ENCODE data around the gene PCIF1.
"Not testable (repeated sequence)": the region's sequence is repeated elsewhere in the genome, so short reads cannot be mapped to it uniquely, and the experiment has no call there.

Gene PCIF1

DNA sequence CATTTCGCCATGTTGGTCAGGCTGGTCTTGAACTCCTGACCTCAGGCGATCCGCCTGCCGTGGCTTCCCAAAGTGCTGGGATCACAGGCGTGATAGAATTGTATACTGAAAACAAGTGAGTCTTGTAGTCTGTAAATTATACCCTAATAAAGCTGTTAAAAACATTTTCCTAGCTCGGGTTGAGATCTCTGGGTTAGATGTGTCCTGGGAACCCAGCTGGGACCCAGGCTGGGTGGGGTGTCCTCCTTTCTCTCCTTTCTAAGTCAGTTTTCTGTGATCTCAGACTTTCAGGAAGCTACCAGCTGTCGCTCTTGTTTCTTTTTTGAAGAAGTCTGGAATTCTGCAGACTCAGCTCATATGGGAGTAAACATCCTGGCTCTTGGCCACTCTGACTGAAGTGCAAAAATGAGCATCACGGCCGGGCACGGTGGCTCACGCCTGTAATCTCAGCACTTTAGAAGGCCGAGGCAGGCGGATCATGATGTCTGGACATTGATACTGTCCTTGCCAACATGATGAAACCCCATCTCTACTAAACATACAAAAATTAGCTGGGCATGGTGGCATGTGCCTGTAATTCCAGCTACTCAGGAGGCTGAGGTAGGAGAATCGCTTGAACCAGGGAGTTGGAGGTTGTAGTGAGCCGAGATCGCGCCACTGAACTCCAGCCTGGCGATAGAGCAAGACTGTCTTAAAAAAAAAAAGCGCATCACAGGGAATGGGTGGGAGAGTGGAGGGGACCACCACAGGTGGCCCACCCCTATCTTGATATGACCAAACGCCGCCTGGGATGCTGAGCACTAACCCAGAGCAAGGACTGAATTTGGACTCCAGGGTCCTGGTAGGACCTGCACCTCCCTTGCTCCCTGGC is 9.9 kb upstream of the PCIF1 start:
- no peak for FAIRE-seq

DNA sequence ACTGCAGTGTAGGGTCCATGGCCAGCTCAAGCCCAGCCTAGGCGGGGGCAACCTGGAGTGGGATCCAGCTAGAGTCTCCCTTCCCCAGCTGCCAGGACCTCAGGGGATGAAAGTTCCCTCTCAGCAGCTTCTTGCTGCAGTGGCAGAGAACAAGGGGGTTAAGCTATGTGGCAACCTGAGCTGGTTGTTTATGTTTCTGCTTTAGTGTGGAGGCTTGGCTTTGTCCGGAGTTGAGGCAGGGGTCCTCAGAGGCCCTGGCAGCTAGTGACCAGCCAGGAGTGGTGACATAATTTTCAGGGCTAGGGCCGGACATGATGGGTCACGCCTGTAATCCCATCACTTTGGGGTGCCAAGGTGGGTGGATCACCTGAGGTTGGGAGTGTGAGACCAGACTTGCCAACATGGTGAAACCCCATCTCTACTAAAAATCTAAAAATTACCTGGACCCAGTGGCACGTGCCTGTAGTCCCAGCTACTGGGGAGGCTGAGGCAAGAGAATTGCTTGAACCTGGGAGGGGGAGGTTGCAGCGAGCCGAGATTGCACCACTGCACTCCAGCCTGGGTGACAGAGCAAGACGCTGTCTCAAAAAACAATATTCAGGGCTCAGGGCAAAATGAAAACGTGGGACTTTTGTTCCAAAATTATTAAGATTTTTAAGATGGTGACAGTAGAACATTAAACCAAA is 8.5 kb upstream of the PCIF1 start:
- no peak for FAIRE-seq

DNA sequence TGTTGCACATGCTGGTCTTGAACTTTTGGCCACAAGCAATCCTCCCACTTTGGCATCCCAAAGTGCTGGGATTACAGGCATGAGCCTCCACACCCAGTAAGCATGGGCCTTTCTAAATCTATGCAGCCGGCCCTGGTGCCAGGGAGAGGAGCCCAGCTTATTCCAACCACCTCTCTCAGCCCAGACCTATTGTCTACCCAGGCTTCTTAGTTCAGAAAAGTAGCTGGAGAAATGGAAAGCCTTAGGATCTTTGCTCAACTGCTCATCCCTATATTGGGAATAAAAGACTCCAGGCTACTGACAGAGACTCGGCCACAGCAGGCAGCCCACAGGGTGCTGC is 7.8 kb upstream of the PCIF1 start:
- FAIRE-seq, result no peak

DNA sequence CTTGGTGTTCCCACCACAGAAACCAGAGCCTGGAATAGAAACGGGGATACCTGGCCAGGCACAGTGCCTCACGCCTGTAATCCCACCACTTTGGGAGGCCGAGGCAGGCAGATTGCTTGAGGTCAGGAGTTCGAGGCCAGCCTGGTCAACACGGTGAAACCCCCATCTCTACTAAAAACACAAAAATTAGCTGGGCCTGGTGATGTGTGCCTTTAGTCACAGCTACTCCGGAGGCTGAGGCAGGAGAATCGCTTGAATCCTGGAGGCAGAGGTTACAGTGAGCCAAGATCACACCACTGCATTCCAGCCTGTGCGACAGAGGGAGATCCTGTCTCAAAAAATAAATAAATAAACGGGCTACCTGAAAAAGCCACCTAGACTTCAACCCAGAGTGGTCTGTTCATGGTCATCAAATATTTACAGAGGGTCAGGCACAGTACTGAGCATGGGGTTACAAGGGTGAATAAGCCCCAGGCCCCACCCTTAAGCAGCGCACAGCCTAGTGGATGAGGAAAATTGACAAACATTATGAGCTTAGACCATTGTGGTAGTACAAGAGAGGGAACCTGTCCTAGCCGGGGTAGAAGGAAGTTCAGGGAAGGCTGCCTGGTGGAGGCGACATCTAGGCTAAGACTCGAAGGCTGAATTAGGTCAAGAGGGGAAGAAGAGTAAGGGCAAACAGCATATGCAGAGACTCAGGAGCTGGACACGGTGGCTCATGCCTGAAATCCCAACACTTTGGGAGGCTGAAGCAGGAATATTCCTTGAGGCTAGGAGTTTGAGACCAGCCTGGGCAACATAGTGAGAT is 7.2 kb upstream of the PCIF1 start:
- FAIRE-seq, result no peak

DNA sequence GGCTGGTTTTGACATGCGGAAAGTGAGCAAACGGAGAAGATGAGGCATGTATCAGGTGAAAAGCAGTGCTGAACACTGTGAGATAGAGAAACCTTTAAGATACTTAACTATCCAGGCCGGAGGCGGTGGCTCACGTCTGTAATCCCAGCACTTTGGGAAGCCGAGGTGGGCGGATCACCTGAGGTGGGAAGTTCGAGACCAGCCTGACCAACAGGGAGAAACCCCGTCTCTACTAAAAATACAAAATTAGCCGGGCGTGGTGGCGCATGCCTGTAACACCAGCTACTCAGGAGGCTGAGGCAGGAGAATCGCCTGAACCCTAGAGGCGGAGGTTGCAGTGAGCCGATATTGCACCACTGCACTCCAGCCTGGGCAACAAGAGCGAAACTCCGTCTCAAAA is 2.8 kb upstream of the PCIF1 start:
- not testable (repeated sequence) for FAIRE-seq

DNA sequence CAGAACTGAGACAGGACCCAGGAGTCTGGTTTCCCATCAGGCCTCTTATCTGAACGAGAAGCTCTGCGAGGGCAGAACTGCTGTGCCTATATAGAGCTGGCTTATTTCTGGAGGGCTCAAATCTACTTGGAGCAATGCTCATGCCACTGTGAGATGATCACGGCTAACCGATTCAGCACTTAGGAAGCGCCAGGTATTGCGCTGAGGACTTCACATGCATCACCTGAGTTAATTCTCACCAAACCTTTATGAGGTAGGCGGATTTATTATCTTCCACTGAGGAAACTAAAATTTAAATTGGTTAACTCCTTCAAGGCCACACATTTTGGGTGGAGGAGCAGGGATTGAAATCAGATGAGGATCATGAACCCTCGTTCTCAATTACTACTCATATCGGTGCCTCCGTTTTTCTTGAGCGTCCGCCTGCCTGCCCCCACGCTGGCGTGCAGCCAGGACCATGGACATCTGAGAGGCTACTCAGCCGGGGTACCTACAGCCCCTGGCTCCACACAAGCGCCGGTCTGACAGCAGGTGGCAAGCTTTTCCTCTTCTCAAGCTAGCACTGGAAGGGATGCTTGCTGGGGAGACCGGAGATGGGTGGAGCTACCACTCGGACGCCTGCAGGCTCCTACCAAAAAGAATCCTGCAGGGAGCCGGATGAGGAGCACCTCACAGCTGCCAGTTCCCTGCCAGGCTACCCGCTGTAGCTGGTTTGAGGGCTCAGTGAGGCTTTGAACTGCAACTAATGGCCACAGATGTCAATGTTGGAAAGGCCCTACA is 1.0 kb upstream of the PCIF1 start:
- no peak for FAIRE-seq

DNA sequence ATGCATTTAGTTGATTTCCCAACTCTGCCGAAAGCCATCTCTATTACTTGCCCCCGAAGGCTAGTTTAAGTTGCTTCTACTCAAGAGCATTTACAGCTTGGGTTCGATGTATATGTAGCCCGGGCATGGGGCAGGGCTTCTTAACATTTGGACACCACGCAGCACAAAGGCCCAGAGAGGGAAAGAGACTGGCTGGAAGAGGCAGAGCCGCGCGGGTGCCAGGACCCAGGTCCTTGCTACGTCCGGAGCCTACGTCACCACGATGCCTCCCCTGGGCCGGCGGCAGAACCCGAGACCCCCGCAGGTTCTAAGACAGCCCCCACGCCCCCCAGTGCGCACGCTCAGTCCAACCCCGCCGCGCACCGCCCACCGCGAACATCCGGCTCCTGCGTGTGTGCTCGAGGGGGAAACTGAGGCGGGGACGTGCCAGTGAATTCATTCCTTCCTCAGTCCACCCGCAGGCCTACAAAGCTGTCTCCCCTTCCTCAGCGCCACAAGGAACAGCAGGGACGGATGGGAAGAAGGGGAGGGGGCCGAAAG is 367 bp upstream of the PCIF1 start:
- no peak for FAIRE-seq

DNA sequence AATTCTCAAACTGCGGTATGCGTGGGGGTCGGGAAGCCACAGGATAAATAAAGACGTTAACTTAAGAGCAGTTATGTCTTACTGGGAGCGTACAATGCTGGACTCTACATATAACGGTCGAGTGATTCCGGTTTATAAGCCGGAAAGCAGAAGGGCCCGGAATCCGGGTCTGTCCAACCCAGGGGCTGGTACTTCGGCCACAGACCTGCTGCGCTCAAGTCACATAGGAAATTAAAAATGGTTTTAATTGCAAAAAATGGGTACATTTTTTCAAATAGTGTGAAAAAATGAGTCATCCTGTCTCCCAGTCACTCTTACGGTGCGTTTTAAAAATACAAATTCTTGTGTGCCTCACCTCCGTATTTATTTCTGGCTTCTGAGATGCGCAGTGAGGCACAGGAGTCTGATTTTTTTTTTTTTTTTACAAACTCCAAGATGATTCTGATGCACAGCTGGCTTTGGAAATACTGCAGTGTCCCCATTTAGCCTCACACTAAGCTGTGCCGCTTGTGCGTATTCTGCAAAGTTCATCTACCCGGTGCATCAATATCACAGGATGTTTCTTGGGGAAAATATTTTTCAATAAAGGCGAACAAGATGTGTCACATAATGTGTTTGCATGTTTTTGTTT is 1.0 kb downstream of the PCIF1 start:
- FAIRE-seq, result no peak

DNA sequence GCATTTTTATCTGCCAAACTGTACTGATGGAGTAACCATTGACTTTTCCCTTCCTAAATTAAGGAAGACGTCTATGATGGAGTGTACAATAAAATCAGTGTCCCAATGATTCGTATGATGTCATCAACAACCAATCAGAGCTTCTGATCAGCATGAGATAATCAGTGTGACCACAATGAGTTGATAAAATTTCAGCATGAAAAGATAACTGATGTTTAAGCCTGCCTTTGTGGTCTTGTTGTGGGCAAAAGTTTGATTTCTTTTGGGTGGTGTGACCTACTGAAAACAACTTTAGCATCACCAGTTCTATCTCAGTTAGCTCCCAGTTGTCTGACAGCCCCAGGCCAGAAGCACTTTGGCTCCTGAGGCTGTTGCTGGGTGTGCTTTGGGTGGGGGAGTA is 3.3 kb downstream of the PCIF1 start:
- FAIRE-seq, result no peak

DNA sequence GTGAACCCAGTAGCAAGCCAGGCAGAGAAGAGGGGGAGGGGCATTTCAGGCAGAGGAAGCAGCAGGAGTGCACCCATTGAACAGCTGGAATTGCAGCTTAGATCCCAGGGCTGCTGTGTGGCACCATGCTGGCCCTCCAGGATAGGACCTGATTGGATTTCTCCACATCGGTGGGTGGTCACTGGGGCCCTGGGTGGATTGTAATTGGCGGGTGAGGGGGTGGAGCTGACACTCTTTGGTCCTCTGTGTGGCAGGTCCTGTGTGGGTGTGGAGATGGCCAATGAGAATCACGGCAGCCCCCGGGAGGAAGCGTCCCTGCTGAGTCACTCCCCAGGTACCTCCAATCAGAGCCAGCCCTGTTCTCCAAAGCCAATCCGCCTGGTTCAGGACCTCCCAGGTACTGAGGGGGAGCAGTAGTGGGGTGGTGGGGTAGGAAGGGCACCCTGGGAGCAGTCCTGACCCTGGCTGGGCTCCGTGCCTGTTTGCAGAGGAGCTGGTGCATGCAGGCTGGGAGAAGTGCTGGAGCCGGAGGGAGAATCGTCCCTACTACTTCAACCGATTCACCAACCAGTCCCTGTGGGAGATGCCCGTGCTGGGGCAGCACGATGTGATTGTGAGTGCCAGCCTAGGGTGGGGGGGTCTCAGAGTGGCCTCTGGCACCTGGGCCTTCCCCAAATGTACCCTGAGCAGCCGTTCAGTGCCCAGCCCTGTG is 4.4 kb downstream of the PCIF1 start:
- no peak for FAIRE-seq

DNA sequence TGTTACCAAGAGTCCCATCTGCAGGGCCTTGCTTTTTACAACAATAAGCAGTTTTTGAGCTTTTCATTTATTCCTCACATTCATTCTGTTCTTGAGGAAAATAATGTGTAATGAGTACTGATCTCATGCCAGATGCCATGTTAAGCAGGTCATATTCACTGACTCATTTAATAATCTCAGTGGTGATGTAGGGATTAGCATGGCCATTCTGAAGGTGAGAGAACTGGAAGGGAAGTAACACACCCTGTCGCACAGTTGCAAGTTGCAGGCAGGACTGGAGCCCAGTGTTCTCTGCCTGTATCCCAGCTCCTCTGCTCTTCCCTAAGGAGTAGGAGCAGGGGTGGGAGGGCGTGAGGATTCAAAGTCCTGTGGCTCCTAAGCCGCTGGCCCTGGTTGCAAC is 5.6 kb downstream of the PCIF1 start:
- no peak for FAIRE-seq

DNA sequence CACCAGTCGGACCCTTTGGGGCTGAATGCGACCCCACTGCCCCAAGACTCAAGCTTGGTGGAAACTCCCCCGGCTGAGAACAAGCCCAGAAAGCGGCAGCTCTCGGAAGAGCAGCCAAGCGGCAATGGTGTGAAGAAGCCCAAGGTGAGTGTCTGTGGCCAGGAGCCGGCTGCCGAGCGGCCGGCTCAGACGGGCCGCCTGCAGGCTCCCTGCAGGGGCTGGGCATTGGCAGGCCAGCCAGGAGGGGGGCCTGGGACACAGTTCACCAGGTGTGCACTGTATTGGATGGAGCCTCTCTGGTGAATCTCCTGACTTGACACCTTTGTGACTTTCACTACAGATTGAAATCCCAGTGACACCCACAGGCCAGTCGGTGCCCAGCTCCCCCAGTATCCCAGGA is 6.0 kb downstream of the PCIF1 start:
- FAIRE-seq, result no peak

DNA sequence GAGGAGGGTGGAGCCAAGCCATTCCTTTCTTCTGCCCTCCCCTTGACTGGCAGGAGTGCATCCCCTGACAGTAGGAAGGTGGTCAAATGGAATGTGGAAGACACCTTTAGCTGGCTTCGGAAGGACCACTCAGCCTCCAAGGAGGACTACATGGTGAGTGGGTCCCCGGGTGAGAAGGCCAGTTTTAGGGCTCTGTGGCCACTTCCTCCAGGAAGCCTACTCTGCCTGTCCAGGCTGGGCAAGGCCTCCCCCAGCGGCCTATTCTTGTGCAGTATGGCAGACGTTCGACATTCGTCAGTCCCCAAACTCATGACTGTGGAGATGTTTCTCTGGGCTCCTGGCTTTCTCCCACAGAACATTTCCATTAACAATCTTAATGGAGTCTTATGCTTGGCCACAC is 9.1 kb downstream of the PCIF1 start:
- FAIRE-seq, result no peak

DNA sequence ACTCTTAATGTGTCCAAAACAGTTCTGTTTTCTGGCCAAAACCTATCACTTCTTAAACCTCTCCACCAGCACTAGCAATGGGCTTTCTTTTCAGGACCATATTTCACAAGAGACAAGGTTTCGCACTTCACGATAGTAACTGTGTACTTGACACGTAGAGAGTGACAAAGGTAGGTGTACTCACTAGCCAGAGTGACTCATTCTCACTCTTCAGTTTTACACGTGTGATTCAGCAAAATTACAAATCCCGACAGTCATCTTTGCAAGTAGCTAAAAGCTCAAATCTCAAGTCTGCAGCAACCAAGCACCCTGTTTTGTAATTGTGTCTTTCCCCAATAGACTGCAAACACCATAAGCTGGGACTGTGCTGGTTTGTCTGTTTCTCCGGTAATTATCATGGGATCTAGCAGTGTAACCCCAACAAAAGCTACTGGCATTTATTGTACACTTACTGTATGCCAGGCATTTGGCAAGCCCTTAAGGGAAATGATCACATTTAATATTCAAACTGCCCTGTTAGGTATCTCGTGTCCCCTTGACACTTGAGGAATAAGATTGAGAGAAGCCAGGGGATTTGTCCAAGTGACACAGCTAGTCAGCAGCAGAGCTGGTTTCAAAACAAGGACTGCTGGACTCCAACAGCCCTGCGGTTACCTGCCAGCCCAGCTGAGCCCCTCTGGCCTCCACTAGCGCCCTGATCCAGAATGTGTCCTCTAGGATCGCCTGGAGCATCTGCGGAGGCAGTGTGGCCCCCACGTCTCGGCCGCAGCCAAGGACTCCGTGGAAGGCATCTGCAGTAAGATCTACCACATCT is 9.9 kb downstream of the PCIF1 start:
- no peak for FAIRE-seq

DNA sequence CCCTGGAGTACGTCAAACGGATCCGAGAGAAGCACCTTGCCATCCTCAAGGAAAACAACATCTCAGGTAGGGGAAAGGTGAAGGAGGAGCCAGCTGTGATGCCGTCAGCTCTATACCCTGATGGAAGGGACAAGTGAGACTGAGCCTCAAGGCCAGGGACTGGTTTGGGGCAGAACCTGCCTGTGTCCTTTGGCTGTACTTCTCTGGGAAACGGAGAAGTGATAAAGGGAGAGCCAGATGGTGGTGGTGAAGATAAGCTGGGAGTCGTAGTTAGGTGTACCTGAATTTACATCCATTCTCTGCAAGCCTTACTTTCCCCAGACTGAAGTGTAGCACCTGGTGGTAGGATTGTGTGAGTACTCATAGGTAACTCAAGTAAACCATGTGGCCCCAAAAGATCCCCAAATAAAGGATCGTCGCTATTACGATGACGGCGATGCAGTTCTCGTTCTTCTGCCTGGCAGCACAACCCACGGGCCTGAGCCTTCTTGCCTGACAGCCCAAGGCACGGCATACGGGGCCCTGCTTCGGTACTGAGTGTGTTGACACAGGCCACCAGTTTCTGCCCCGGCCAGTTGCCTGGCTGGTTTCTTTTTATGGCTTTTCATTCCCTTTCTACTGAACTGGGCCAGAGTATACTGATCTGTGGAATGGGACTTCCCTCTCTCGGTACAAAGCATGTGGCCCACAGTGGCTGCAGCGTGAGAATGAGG is 10.6 kb downstream of the PCIF1 start:
- FAIRE-seq, result no peak

DNA sequence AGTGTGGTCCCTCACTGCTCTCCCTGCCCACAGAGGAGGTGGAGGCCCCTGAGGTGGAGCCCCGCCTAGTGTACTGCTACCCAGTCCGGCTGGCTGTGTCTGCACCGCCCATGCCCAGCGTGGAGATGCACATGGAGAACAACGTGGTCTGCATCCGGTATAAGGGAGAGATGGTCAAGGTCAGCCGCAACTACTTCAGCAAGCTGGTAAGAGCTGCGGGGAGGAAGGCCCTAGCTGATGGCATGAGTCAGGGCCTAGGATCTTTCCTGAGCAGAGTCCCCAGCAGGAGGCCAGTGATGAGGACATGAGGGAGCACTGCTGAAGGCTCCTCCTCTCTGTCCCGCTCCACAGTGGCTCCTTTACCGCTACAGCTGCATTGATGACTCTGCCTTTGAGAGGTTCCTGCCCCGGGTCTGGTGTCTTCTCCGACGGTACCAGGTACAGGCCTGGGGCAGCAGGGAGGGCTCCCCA is 11.2 kb downstream of the PCIF1 start:
- no peak for FAIRE-seq

DNA sequence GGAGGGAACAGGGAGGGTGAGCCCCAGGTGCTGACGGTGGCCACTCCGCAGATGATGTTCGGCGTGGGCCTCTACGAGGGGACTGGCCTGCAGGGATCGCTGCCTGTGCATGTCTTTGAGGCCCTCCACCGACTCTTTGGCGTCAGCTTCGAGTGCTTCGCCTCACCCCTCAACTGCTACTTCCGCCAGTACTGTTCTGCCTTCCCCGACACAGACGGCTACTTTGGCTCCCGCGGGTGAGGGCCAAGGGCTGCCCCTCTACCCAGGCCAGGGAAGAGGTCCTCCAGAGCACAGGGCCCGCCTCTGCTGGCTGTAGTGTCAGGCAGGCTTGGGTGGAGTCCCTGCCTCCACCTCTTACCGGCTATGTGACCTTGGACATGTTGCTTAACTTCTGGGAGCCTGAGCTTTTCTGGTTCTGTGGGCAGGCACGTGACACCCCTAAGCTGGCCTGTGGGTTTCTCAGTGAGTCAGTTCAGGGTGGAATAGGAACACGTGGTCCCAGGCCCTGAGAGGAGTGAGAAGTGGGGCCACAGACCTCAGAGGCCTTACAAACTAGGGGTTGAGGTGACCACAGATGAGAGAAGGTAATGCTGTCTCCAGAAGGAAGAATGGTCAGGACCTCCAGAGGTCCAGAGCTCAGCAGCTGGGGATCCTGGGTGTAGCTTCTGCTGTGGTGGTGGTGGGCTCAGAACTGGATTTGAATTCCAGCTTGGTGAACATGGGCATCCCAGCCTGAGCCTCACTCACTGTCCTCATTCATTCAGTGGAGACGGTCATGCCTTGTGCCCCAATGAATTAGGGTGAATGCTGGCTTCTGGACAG is 11.9 kb downstream of the PCIF1 start:
- FAIRE-seq, result no peak

DNA sequence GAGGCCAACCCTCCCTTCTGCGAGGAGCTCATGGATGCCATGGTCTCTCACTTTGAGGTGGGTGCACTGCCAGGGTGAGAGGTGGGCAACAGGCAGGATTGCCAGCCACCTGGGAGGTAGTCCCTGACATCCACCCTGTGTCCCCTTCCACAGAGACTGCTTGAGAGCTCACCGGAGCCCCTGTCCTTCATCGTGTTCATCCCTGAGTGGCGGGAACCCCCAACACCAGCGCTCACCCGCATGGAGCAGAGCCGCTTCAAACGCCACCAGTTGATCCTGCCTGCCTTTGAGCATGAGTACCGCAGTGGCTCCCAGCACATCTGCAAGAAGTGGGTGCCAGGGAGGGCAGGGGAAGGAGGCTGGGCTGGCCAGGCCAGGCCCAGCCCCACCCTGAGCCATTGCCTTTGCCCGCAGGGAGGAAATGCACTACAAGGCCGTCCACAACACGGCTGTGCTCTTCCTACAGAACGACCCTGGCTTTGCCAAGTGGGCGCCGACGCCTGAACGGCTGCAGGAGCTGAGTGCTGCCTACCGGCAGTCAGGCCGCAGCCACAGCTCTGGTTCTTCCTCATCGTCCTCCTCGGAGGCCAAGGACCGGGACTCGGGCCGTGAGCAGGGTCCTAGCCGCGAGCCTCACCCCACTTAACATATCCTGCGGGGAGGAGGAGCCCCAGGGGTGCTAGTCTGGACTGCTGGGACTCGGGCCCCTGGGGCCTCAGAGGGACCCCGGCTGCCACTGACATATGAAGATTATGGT is 12.8 kb downstream of the PCIF1 start:
- FAIRE-seq, result no peak
